Measurements from ENCODE around the gene FKBP4.

GRCh38 chr12:2801044-2801783, 6.4 kb downstream of the FKBP4 start:
- TF ChIP-seq RAD21 (CRISPR knock-in tag; IDR thresholded peaks at IDR 0.05) = no peak
- no peak for TF ChIP-seq ZSCAN30 (CRISPR knock-in tag; IDR thresholded peaks at IDR 0.05)
- no peak for TF ChIP-seq CTCF (CRISPR knock-in tag; IDR thresholded peaks at IDR 0.05)
- no peak for TF ChIP-seq TCF7L2 (IDR thresholded peaks at IDR 0.05; ENCODE audit: low read depth, low read length)
- TF ChIP-seq SIN3A (IDR thresholded peaks at IDR 0.05; ENCODE audit: borderline replicate concordance, low read depth, low read length) = no peak
- TF ChIP-seq JUNB (CRISPR knock-in tag; IDR thresholded peaks at IDR 0.05; ENCODE audit: borderline replicate concordance) = no peak

All from HepG2 (cell line).